Left ventricle myocardium inferior (tissue), 1 donor: ENCODE measurements around the gene ELOB. TPM values are rescaled to one million over a fixed set of nuclear protein-coding genes. Genes with fewer than 3 reads are reported as not detected.

Experiments
- DNase-seq: peaks from one replicate; pipeline ENCODE4 v3.0.0-alpha.2; 2020
- H3K27ac ChIP-seq: fragments of 200-600 bp; replicated peaks from 2 replicates; pipeline ENCODE4 v1.8.0; 2021
- H3K27me3 ChIP-seq: fragments of 200-600 bp; 2 replicates; pipeline ENCODE4 v1.8.0; 2021; ENCODE audit warnings: low read depth
- H3K36me3 ChIP-seq: fragments of 200-600 bp; 2 replicates; pipeline ENCODE4 v1.8.0; 2021
- H3K4me1 ChIP-seq: fragments of 200-600 bp; 2 replicates; pipeline ENCODE4 v1.8.0; 2021
- H3K4me3 ChIP-seq: fragments of 200-600 bp; 2 replicates; pipeline ENCODE4 v1.8.0; 2021; ENCODE audit warnings: mild to moderate bottlenecking, moderate library complexity
- H3K9me3 ChIP-seq: fragments of 200-600 bp; replicated peaks from 2 replicates; pipeline ENCODE4 v1.8.0; 2021
- intact Hi-C: fragments of 100-400 bp; cut with micrococcal nuclease; formaldehyde crosslinking; loops from one replicate; pipeline ENCODE4 v1.11.0; 2022
- total RNA-seq: library from RNA; stranded (reverse); fragmentation: NEBNext Ultra II Directional; extraction: Animal tissue kit (Norgen Biotek cat#: 25700); gene quantifications from one replicate; pipeline ENCODE4 v1.2.1, GENCODE V29; 2021
- TF ChIP-seq, protein P1 (sequence below): fragments of 200-600 bp; IDR thresholded peaks from 2 replicates; pipeline ENCODE4 v1.8.0; 2021; ENCODE audit warnings: antibody characterized with exemption, mild to moderate bottlenecking, borderline replicate concordance
- donor health status: DM: no; HTN: yes; CAD: no; lungs with severe emphysema.

ELOB gene
- total RNA-seq, 1 donor from 2014 or later, result 304 TPM

DNA sequence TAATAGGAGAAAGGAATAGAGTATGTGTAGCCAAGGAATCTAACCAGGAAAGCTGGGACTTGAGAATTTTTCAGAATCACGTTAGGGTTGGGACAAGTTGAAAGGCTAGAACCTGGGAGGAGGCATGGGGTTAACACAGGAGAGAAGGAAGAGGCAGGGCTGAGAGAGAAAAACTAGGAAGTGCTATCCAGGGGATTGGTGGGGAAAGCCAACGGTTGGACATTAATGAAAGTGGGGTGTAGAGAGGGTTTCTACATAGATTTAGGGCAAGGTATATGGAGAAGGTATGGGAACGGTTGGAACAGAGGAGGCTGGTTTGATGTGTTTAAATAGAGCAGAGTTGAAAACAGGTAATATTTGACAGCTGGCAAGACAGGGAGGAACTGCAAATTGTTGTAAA, 21.9 kb downstream of the ELOB start:
- peaks cover 79% of the 10 kb centered on the region for H3K4me1 ChIP-seq

DNA sequence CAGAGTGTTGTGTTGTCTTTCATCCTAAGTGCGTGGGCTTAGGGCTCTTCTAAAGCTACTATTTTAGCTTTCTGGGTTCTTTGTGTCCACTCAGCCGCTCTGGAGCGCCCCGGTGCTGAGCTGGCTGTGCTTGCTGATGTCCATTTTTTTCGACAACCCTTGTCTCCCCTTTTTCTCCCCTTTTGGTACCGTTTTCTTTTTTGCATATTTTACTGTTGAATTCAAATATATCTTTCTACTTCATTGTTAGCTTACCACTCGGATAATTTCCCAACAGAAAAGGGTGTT, 23.4 kb downstream of the ELOB start:
- intact Hi-C loops, result no loop called here
- Histone ChIP-seq H3K27ac (peak overlapping the region; percentile 99), H3K36me3 (peaks cover 18% of the 10 kb centered on the region), H3K9me3 (no peaks in the 10 kb centered on the region), H3K27me3 (no peaks in the 10 kb centered on the region), H3K4me3 (peak overlapping the region; percentile 82), H3K4me1 (peaks cover 72% of the 10 kb centered on the region)
- no peak for DNase-seq
- TF ChIP-seq, protein P1, sequence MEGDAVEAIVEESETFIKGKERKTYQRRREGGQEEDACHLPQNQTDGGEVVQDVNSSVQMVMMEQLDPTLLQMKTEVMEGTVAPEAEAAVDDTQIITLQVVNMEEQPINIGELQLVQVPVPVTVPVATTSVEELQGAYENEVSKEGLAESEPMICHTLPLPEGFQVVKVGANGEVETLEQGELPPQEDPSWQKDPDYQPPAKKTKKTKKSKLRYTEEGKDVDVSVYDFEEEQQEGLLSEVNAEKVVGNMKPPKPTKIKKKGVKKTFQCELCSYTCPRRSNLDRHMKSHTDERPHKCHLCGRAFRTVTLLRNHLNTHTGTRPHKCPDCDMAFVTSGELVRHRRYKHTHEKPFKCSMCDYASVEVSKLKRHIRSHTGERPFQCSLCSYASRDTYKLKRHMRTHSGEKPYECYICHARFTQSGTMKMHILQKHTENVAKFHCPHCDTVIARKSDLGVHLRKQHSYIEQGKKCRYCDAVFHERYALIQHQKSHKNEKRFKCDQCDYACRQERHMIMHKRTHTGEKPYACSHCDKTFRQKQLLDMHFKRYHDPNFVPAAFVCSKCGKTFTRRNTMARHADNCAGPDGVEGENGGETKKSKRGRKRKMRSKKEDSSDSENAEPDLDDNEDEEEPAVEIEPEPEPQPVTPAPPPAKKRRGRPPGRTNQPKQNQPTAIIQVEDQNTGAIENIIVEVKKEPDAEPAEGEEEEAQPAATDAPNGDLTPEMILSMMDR, result no peak

More for the DNA sequence above, 21.9 kb downstream of the ELOB start:
- Histone ChIP-seq H3K36me3 (peaks cover 33% of the 10 kb centered on the region), H3K27me3 (no peaks in the 10 kb centered on the region), H3K9me3 (no peaks in the 10 kb centered on the region), H3K4me3 (peak overlapping the region; percentile 82), H3K27ac (peak overlapping the region; percentile 99)
- no peak for DNase-seq
- intact Hi-C loops, result no loop called here
- TF ChIP-seq, protein P1, result no peak

DNA sequence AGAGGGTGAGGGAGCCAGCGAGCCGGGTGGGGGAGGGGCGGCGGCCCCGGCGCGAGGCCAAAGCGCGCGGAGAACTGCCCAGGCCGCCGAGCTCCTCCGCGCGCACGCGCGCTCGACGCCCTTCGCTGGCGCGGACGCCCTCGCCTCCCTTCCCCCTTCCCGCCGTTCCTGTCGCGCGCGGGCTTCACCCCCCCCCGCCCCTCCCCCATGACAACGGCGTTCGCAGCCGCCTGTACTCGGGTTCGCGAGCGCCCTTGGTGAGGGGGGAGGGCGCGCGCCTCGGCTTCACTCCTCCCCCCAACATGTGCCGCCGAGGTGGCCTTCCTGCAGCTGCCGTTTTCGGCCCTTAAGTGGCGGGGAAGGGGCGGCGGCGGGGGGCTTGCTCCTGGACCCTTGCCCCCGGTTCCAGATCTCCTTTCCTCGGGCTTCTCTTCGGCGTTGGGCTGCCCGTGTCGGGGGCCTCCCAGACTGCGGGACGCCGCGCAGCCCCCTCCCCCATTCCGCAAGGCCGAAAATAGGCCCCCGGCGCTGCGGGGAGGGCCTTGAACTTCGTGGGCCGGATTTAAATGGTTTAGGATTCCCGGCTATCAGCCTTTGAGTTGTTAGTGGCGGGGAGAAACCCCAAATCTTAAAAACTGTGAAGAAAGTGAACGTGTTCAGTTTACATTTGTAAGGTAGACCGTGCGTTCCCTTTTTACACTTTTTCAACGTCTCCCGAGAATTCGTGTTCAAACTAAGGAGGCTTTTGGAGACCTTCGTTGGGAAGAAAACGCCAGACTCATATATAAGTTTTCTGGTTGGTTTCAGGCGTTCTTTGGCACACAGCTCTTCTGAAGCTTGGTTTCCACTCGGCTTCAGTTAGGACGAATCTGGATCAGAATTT, 24.0 kb downstream of the ELOB start:
- peak; percentile 87 for DNase-seq
- TF ChIP-seq, protein P1, result no peak
- peaks cover 12% of the 10 kb centered on the region for H3K36me3 ChIP-seq
- intact Hi-C loops, result no loop called here
- H3K4me1 ChIP-seq, result peaks cover 66% of the 10 kb centered on the region
- H3K27ac ChIP-seq, result peak overlapping the region; percentile 99
- peak overlapping the region; percentile 82 for H3K4me3 ChIP-seq
- H3K9me3 ChIP-seq, result no peaks in the 10 kb centered on the region
- H3K27me3 ChIP-seq, result no peaks in the 10 kb centered on the region

DNA sequence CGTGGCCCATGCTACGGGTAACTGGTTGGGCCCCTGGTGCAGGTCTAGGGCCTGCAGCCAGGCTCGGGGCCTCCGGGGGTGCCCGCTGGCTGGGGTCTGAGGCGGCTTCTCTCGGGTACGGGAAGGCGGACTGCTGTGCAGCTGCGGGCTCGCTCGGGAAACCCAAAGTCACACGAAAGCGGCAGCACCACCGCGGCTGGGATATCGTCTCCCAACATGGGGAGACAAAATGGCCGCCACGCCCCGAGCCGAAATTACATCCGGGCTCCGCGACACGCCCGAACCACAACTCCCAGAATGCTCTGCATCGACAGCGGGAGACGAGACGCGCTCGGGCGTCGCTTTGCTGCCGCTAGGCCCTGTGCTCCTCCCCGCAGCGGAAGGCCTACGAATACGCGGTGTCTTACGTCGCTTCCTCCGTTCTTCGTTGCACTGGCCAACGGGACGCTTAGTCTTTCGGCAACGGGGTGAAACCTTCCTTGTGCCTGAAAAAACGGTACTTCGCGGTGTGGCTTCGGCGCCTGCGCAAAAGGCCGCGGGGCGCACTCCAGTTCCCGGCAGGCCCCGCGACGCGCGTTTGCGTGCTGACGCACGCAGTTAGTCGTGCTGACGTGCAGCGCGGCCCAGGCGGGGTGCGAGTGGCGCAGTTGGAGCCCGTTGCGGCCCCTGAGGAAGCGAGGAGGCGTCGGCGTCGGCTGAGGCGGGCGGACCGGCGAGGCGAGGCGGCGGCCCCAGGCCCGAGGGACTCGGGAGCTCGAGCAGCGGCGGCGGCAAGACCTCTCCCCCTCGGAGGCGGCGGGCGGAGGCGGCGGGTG, 24.8 kb downstream of the ELOB start, which contains the start of gene SRRM2:
SRRM2 (plus strand) TSS at position 604 of the 815 bp plus-strand sequence. CDS start 3,727 bp downstream, outside the sequence.
- H3K4me3 ChIP-seq, result peak within 1 kb of the TSS; percentile 82
- no peaks in the 10 kb centered on the region for H3K9me3 ChIP-seq
- peak; percentile 96 for DNase-seq
- intact Hi-C loops, result no loop called here
- H3K36me3 ChIP-seq, result peaks cover 4% of the 10 kb centered on the region
- no peaks in the 10 kb centered on the region for H3K27me3 ChIP-seq
- peak within 1 kb of the TSS; percentile 99 for H3K27ac ChIP-seq
- peaks cover 59% of the 10 kb centered on the region for H3K4me1 ChIP-seq
- TF ChIP-seq, protein P1, result no peak

DNA sequence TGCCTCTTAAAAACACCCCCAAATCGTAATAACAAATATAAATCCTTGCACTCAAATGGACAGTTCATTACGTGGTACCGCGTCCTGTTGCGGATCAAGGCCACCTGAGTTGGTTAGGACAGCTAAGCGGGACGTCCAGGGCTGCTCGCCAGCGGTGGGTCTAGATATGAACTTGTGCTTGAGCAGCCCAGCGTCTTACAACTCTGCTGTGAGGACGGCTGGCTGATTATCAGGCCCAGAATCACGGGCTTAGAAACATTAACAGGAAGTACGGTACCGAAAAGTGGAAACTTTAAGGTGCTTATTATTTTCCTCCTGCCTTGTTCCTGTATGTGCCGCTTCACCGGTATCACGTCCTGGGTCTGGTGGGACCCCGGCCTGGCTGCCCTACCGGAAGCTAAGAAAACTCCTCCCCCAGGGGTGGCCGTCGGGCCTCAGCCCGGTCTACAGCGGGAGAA, 25.5 kb downstream of the ELOB start:
- Histone ChIP-seq H3K9me3 (no peaks in the 10 kb centered on the region), H3K4me1 (peaks cover 52% of the 10 kb centered on the region), H3K36me3 (peaks cover 3% of the 10 kb centered on the region), H3K27me3 (no peaks in the 10 kb centered on the region), H3K4me3 (peak overlapping the region; percentile 82), H3K27ac (peak overlapping the region; percentile 99)
- DNase-seq, result no peak
- intact Hi-C loops, result no loop called here
- TF ChIP-seq, protein P1, result no peak
